HEK293 (cell line): Measurements from ENCODE around the gene KIF21B.
"Not testable (repeated sequence)": the region's sequence is repeated elsewhere in the genome, so short reads cannot be mapped to it uniquely, and the experiment has no call there.

ENCODE experiments used
- CTCF ChIA-PET: fragments of 350-600 bp; formaldehyde crosslinking; extraction: SDS; loops from one replicate; lab custom pipeline; 2021; ENCODE audit warnings: antibody characterized with exemption; lab: Yijun Ruan, JAX
- POLR2A ChIA-PET: fragments of 300-600 bp; formaldehyde crosslinking; extraction: SDS; loops from one replicate; lab custom pipeline; 2020; ENCODE audit warnings: antibody characterized with exemption, inconsistent platforms; lab: Yijun Ruan, JAX
- H3K27ac ChIP-seq: fragments of 200-500 bp; sonication (Bioruptor generic); 2 replicates; pipeline ENCODE4 v1.5.1; 2014; ENCODE audit warnings: low read depth, low read length, control low read depth, inconsistent platforms; ENCODE audit errors: extremely low read depth
- H3K36me3 ChIP-seq, 2 experiments: fragments of 200-500 bp in 1 of 2; sonication (Bioruptor generic) in 1 of 2; 1 replicate in 1 of 2; 2 replicates in 1 of 2; pipeline ENCODE4 v1.5.1; 2014 to 2017; ENCODE audit warnings: inconsistent platforms in 2 of 2, low read length in 2 of 2; ENCODE audit not compliant: control insufficient read depth in 2 of 2, insufficient read depth in 1 of 2
- H3K4me1 ChIP-seq: fragments of 200-500 bp; sonication (Bioruptor generic); 2 replicates; pipeline ENCODE4 v1.5.1; 2014; ENCODE audit warnings: mild to moderate bottlenecking, low read length, inconsistent platforms; ENCODE audit not compliant: control insufficient read depth, insufficient read depth
- H3K4me3 ChIP-seq: 2 replicates; pipeline ENCODE4 v1.5.1; 2011; ENCODE audit warnings: low read depth, mild to moderate bottlenecking, control low read depth, low read length, moderate library complexity
- H3K9me3 ChIP-seq: fragments of 200-500 bp; sonication (Bioruptor generic); 2 replicates; pipeline ENCODE4 v1.5.1; 2014; ENCODE audit warnings: low read depth, low read length, inconsistent platforms; ENCODE audit not compliant: control insufficient read depth, insufficient read depth
- HIC1 ChIP-seq: fragments of 450-650 bp; formaldehyde crosslinking; IDR thresholded peaks from 2 replicates; pipeline ENCODE4 v1.5.1; 2016; ENCODE audit warnings: missing biosample characterization, missing genetic modification characterization
- KLF8 ChIP-seq: fragments of 450-650 bp; formaldehyde crosslinking; IDR thresholded peaks from 2 replicates; pipeline ENCODE4 v1.5.1; 2016; ENCODE audit warnings: missing biosample characterization, missing genetic modification characterization
- REST ChIP-seq: fragments of 450-650 bp; formaldehyde crosslinking; IDR thresholded peaks from 2 replicates; pipeline ENCODE4 v1.5.1; 2016; ENCODE audit warnings: missing biosample characterization, missing genetic modification characterization
- SCRT1 ChIP-seq: fragments of 450-650 bp; formaldehyde crosslinking; IDR thresholded peaks from 2 replicates; pipeline ENCODE4 v1.5.1; 2016; ENCODE audit warnings: missing biosample characterization, missing genetic modification characterization, borderline replicate concordance
- SP3 ChIP-seq: fragments of 450-650 bp; formaldehyde crosslinking; IDR thresholded peaks from 2 replicates; pipeline ENCODE4 v1.5.1; 2016; ENCODE audit warnings: missing biosample characterization, missing genetic modification characterization
- ZFP3 ChIP-seq: fragments of 450-650 bp; formaldehyde crosslinking; IDR thresholded peaks from 2 replicates; pipeline ENCODE4 v1.5.1; 2016; ENCODE audit warnings: low read depth, missing biosample characterization, missing genetic modification characterization
- ZNF146 ChIP-seq: fragments of 450-650 bp; formaldehyde crosslinking; IDR thresholded peaks from 2 replicates; pipeline ENCODE4 v1.5.1; 2016; ENCODE audit warnings: missing biosample characterization, missing genetic modification characterization
- ZNF274 ChIP-seq, 2 experiments: fragments of 200-500 bp in 1 of 2; fragments of 450-650 bp in 1 of 2; sonication (Bioruptor generic) in 1 of 2; formaldehyde crosslinking in 1 of 2; IDR thresholded peaks; 2 replicates each; pipeline versions ENCODE4 v1.5.1 to v1.6.1; 2014 to 2016; ENCODE audit warnings: borderline replicate concordance in 1 of 2, inconsistent platforms in 1 of 2, low read length in 1 of 2, missing biosample characterization in 1 of 2, missing genetic modification characterization in 1 of 2
- ZNF335 ChIP-seq: fragments of 450-650 bp; formaldehyde crosslinking; conservative IDR thresholded peaks from 2 replicates; pipeline ENCODE4 v1.5.1; 2016; ENCODE audit warnings: missing biosample characterization, missing genetic modification characterization
- ZNF488 ChIP-seq: fragments of 450-650 bp; formaldehyde crosslinking; IDR thresholded peaks from 2 replicates; pipeline ENCODE4 v1.5.1; 2016; ENCODE audit warnings: missing biosample characterization, missing genetic modification characterization
- ZNF561 ChIP-seq: fragments of 450-650 bp; IDR thresholded peaks from 2 replicates; pipeline ENCODE4 v1.5.1; 2018; ENCODE audit warnings: missing biosample characterization, missing genetic modification characterization, borderline replicate concordance
- ZNF76 ChIP-seq: fragments of 450-650 bp; formaldehyde crosslinking; IDR thresholded peaks from 2 replicates; pipeline ENCODE4; 2016; ENCODE audit warnings: low read depth, missing biosample characterization, missing genetic modification characterization, borderline replicate concordance

KIF21B gene

GRCh38 chr1:200962631-200963030, 60.9 kb downstream of the KIF21B start (continued):
- no peak for TF ChIP-seq REST (tag by site-specific recombination)

GRCh38 chr1:200962151-200962550, 61.4 kb downstream of the KIF21B start:
- POLR2A ChIA-PET, H3K36me3 ChIP-seq, H3K4me1 ChIP-seq, H3K9me3 ChIP-seq, H3K4me3 ChIP-seq, H3K27ac ChIP-seq: not testable (repeated sequence)
- CTCF ChIA-PET, result interaction anchor here (1.4 to 2.2 kb wide), 3 partner anchors 10 kb away, joined by 5 to 7 read pairs (median 7); no protein-coding TSS in a partner anchor

GRCh38 chr1:200960948-200961340, 62.6 kb downstream of the KIF21B start:
- ChIA-PET CTCF (interaction anchor here (1.8 to 2.2 kb wide), 2 partner anchors 11 to 19 kb away, joined by 5 to 7 read pairs; no protein-coding TSS in a partner anchor), POLR2A (no interaction called here)
- Histone ChIP-seq H3K4me1 (no peaks in the 10 kb centered on the region), H3K27ac (no peak overlapping the region), H3K36me3 (no peaks in the 10 kb centered on the region), H3K9me3 (no peaks in the 10 kb centered on the region), H3K4me3 (no peak overlapping the region)
- TF ChIP-seq ZNF146 (tag by site-specific recombination) (no peak), SP3 (tag by site-specific recombination) (no peak), ZNF488 (tag by site-specific recombination) (no peak), ZNF274 (IDR thresholded peaks at IDR 0.05; ENCODE audit: low read length) (no peak), ZNF274 (tag by site-specific recombination; IDR thresholded peaks at IDR 0.05; ENCODE audit: borderline replicate concordance) (no peak)

GRCh38 chr1:200960236-200960947, 63.1 kb downstream of the KIF21B start:
- POLR2A ChIA-PET, result no interaction called here
- no peak overlapping the region for H3K27ac ChIP-seq
- H3K9me3 ChIP-seq, result no peaks in the 10 kb centered on the region
- TF ChIP-seq HIC1 (tag by site-specific recombination), result no peak
- no peak for TF ChIP-seq ZNF335 (tag by site-specific recombination)
- no peak for TF ChIP-seq KLF8 (tag by site-specific recombination)
- no peak for TF ChIP-seq ZFP3 (tag by site-specific recombination)
- no peak for TF ChIP-seq ZNF76
- no peak for TF ChIP-seq ZNF561 (tag by site-specific recombination)
- no peak for TF ChIP-seq SCRT1 (tag by site-specific recombination)
- TF ChIP-seq, all 188 proteins: peak for 0
- no peaks in the 10 kb centered on the region for H3K36me3 ChIP-seq
- H3K4me1 ChIP-seq, result no peaks in the 10 kb centered on the region
- CTCF ChIA-PET, result interaction anchor here (0.6 to 2.2 kb wide), 3 partner anchors 11 to 154 kb away, joined by 3 to 7 read pairs (median 5); no protein-coding TSS in a partner anchor
- no peak overlapping the region for H3K4me3 ChIP-seq
